WTC11 (cell line): ENCODE data around the gene GABRB1. TPM values are rescaled to one million over a fixed set of nuclear protein-coding genes. Genes with fewer than 3 reads are reported as not detected.

Experiments used
- ATAC-seq: fragments of 200-7000 bp; cut with Tn5 transposase; 2 replicates; pipeline ENCODE4 v1.10.0; 2021; ENCODE audit warnings: mild to moderate bottlenecking, moderate library complexity
- CTCF ChIA-PET: fragments of 300-600 bp; sonication (Branson Sonifier 250); formaldehyde crosslinking; loops from one replicate; lab custom pipeline; 2021; ENCODE audit warnings: antibody characterized with exemption; lab: Charles Lee
- POLR2A ChIA-PET: fragments of 350-600 bp; sonication (Branson Sonifier 250); formaldehyde crosslinking; loops from one replicate; lab custom pipeline; 2021; ENCODE audit warnings: antibody characterized with exemption; lab: Charles Lee
- DNase-seq: peaks from one replicate; pipeline ENCODE4 v3.0.0; 2021; ENCODE audit warnings: low spot score
- H3K27ac Mint-ChIP-seq: 2 replicates; pipeline ENCODE4 v1.8.0; 2021; ENCODE audit warnings: mixed read lengths
- H3K27me3 Mint-ChIP-seq: 2 replicates; pipeline ENCODE4 v1.8.0; 2021; ENCODE audit warnings: low read depth, mild to moderate bottlenecking, moderate library complexity, mixed read lengths
- H3K36me3 Mint-ChIP-seq: 2 replicates; pipeline ENCODE4 v1.8.0; 2021; ENCODE audit warnings: mixed read lengths
- H3K4me1 Mint-ChIP-seq: 2 replicates; pipeline ENCODE4 v1.8.0; 2022; ENCODE audit warnings: mixed read lengths
- H3K4me3 Mint-ChIP-seq: 2 replicates; pipeline ENCODE4 v1.8.0; 2021; ENCODE audit warnings: mild to moderate bottlenecking, moderate library complexity, mixed read lengths
- H3K9me3 Mint-ChIP-seq: 2 replicates; pipeline ENCODE4 v1.8.0; 2021; ENCODE audit warnings: mixed read lengths
- ATF3 ChIP-seq: sonication (generic); formaldehyde crosslinking; conservative IDR thresholded peaks from 2 replicates; pipeline ENCODE4 v1.8.1; 2022; ENCODE audit warnings: mild to moderate bottlenecking, missing genetic modification reagents
- CREB1 ChIP-seq: sonication (generic); formaldehyde crosslinking; IDR thresholded peaks from 2 replicates; pipeline ENCODE4 v1.8.0; 2023; ENCODE audit warnings: mild to moderate bottlenecking, missing genetic modification reagents
- FOXK1 ChIP-seq: sonication (generic); formaldehyde crosslinking; IDR thresholded peaks from 2 replicates; pipeline ENCODE4 v1.8.0; 2022; ENCODE audit warnings: mild to moderate bottlenecking, moderate library complexity, missing genetic modification reagents
- FOXP1 ChIP-seq: sonication (generic); formaldehyde crosslinking; IDR thresholded peaks from 2 replicates; pipeline ENCODE4 v1.8.0; 2022; ENCODE audit warnings: missing genetic modification reagents, mild to moderate bottlenecking, moderate library complexity, borderline replicate concordance
- GABPB1 ChIP-seq: sonication (generic); formaldehyde crosslinking; IDR thresholded peaks from 2 replicates; pipeline ENCODE4 v1.8.1; 2023; ENCODE audit warnings: mild to moderate bottlenecking, missing genetic modification reagents
- HMGXB4 ChIP-seq: sonication (generic); formaldehyde crosslinking; IDR thresholded peaks from 2 replicates; pipeline ENCODE4 v1.8.1; 2023; ENCODE audit warnings: mild to moderate bottlenecking, moderate library complexity, missing genetic modification reagents
- JAZF1 ChIP-seq: fragments of 250-450 bp; sonication (Bioruptor Pico); IDR thresholded peaks from 2 replicates; pipeline ENCODE4 v1.9.0; 2021; ENCODE audit warnings: moderate library complexity, mild to moderate bottlenecking, inconsistent platforms
- MXD4 ChIP-seq: fragments of 250-450 bp; sonication (Bioruptor Pico); IDR thresholded peaks from 2 replicates; pipeline ENCODE4 v1.8.0; 2021; ENCODE audit warnings: mild to moderate bottlenecking, moderate library complexity, borderline replicate concordance
- MYBL2 ChIP-seq: sonication (generic); formaldehyde crosslinking; IDR thresholded peaks from 2 replicates; pipeline ENCODE4 v1.8.1; 2023; ENCODE audit warnings: mild to moderate bottlenecking, moderate library complexity, missing genetic modification reagents
- NR1H2 ChIP-seq: sonication (generic); formaldehyde crosslinking; IDR thresholded peaks from 2 replicates; pipeline ENCODE4 v1.9.0; 2021; ENCODE audit warnings: mild to moderate bottlenecking, moderate library complexity, missing genetic modification reagents
- OVOL2 ChIP-seq: fragments of 250-450 bp; sonication (Bioruptor Pico); IDR thresholded peaks from 2 replicates; pipeline ENCODE4 v1.9.0; 2021; ENCODE audit warnings: mild to moderate bottlenecking, borderline replicate concordance
- SOX15 ChIP-seq: fragments of 250-450 bp; sonication (Bioruptor Pico); IDR thresholded peaks from 2 replicates; pipeline ENCODE4 v1.9.0; 2021; ENCODE audit warnings: mild to moderate bottlenecking
- SP1 ChIP-seq: sonication (generic); formaldehyde crosslinking; conservative IDR thresholded peaks from 2 replicates; pipeline ENCODE4 v1.8.1; 2022; ENCODE audit warnings: missing genetic modification reagents
- USF1 ChIP-seq: sonication (generic); formaldehyde crosslinking; IDR thresholded peaks from 2 replicates; pipeline ENCODE4 v1.8.0; 2022; ENCODE audit warnings: mild to moderate bottlenecking, missing genetic modification reagents
- ZBTB43 ChIP-seq: sonication (generic); formaldehyde crosslinking; IDR thresholded peaks from 2 replicates; pipeline ENCODE4 v1.8.1; 2023; ENCODE audit warnings: mild to moderate bottlenecking, missing genetic modification reagents
- ZNF121 ChIP-seq: sonication (generic); formaldehyde crosslinking; IDR thresholded peaks from 2 replicates; pipeline ENCODE4 v1.8.0; 2023; ENCODE audit warnings: missing genetic modification reagents
- ZNF138 ChIP-seq: sonication (generic); formaldehyde crosslinking; conservative IDR thresholded peaks from 2 replicates; pipeline ENCODE4 v1.8.1; 2022; ENCODE audit warnings: mild to moderate bottlenecking, moderate library complexity, missing genetic modification reagents
- ZNF219 ChIP-seq: sonication (generic); formaldehyde crosslinking; IDR thresholded peaks from 2 replicates; pipeline ENCODE4 v1.8.0; 2023; ENCODE audit warnings: missing genetic modification reagents, mild to moderate bottlenecking, borderline replicate concordance
- ZNF232 ChIP-seq: sonication (generic); formaldehyde crosslinking; IDR thresholded peaks from 2 replicates; pipeline ENCODE4 v1.8.0; 2022; ENCODE audit warnings: mild to moderate bottlenecking, missing genetic modification reagents
- ZNF263 ChIP-seq: sonication (generic); formaldehyde crosslinking; IDR thresholded peaks from 2 replicates; pipeline ENCODE4 v1.8.1; 2022; ENCODE audit warnings: low read depth, mild to moderate bottlenecking, moderate library complexity, missing genetic modification reagents
- ZNF317 ChIP-seq: sonication (generic); formaldehyde crosslinking; IDR thresholded peaks from 2 replicates; pipeline ENCODE4 v1.8.1; 2023; ENCODE audit warnings: low read depth, mild to moderate bottlenecking, moderate library complexity, missing genetic modification reagents, borderline replicate concordance
- ZNF671 ChIP-seq: fragments of 250-450 bp; sonication (Bioruptor Pico); IDR thresholded peaks from 2 replicates; pipeline ENCODE4 v1.8.0; 2021; ENCODE audit warnings: mild to moderate bottlenecking
- total RNA-seq: library from RNA; stranded (reverse); gene quantifications from 3 replicates; pipeline ENCODE4 v1.2.3, GENCODE V29; 2021
- TF ChIP-seq, protein P1 (sequence below): sonication (generic); formaldehyde crosslinking; IDR thresholded peaks from 2 replicates; pipeline ENCODE4 v1.8.1; 2023; ENCODE audit warnings: mild to moderate bottlenecking, missing genetic modification reagents, moderate library complexity
- TF ChIP-seq, protein P2 (sequence below): sonication (generic); formaldehyde crosslinking; IDR thresholded peaks from 2 replicates; pipeline ENCODE4 v1.8.0; 2022; ENCODE audit warnings: mild to moderate bottlenecking, missing genetic modification reagents
- TF ChIP-seq, protein P3 (sequence below): fragments of 250-450 bp; sonication (Bioruptor Pico); IDR thresholded peaks from 2 replicates; pipeline ENCODE4 v1.8.0; 2021; ENCODE audit warnings: mild to moderate bottlenecking
- TF ChIP-seq, protein P4 (sequence below): fragments of 250-450 bp; sonication (Bioruptor Pico); IDR thresholded peaks from 2 replicates; pipeline ENCODE4 v1.9.0; 2021; ENCODE audit warnings: moderate library complexity, mild to moderate bottlenecking, inconsistent platforms, borderline replicate concordance

Gene GABRB1
- total RNA-seq, 1 experiment from 2014 or later, result 0.66 TPM

DNA sequence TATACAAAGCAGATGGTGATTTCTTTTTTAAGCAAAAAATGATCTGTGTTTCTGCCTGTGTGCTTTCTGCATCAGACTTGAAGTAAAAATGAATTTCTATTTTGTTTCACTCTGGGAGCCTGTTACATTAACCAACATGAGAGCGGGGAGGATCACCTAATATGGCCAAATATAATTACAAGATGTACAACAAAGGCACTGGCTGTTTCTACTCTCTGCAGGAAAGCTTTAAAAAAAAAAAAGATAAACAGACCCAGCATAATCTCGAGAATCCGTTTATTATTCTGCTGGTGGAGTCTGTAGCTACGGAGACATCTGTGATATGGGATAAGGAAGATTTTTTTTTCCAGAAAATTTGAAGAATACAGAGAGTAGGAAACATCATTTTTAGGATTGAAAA, 328.5 kb downstream of the GABRB1 start:
- Mint-ChIP-seq H3K4me1 (no peaks in the 10 kb centered on the region), H3K4me3 (no peak overlapping the region), H3K27ac (no peak overlapping the region), H3K36me3 (no peaks in the 10 kb centered on the region), H3K9me3 (no peaks in the 10 kb centered on the region), H3K27me3 (no peaks in the 10 kb centered on the region)
- DNase-seq, result no peak
- no peak for TF ChIP-seq SOX15 (CRISPR knock-in tag)
- TF ChIP-seq USF1, result no peak
- no peak for TF ChIP-seq ZNF263 (CRISPR knock-in tag)
- TF ChIP-seq, protein P1, sequence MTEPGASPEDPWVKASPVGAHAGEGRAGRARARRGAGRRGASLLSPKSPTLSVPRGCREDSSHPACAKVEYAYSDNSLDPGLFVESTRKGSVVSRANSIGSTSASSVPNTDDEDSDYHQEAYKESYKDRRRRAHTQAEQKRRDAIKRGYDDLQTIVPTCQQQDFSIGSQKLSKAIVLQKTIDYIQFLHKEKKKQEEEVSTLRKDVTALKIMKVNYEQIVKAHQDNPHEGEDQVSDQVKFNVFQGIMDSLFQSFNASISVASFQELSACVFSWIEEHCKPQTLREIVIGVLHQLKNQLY (CRISPR knock-in tag), result no peak
- TF ChIP-seq ZNF121 (CRISPR knock-in tag), result no peak
- TF ChIP-seq, protein P2, sequence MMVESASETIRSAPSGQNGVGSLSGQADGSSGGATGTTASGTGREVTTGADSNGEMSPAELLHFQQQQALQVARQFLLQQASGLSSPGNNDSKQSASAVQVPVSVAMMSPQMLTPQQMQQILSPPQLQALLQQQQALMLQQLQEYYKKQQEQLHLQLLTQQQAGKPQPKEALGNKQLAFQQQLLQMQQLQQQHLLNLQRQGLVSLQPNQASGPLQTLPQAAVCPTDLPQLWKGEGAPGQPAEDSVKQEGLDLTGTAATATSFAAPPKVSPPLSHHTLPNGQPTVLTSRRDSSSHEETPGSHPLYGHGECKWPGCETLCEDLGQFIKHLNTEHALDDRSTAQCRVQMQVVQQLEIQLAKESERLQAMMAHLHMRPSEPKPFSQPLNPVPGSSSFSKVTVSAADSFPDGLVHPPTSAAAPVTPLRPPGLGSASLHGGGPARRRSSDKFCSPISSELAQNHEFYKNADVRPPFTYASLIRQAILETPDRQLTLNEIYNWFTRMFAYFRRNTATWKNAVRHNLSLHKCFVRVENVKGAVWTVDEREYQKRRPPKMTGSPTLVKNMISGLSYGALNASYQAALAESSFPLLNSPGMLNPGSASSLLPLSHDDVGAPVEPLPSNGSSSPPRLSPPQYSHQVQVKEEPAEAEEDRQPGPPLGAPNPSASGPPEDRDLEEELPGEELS (CRISPR knock-in tag), result no peak
- POLR2A ChIA-PET, result no interaction called here
- no peak for ATAC-seq
- CTCF ChIA-PET, result no interaction called here

GRCh38 chr4:47367761-47368160, 336.4 kb downstream of the GABRB1 start:
- no peak for TF ChIP-seq FOXK1 (CRISPR knock-in tag)
- no peak for TF ChIP-seq GABPB1
- TF ChIP-seq FOXP1 (CRISPR knock-in tag), result no peak
- no peaks in the 10 kb centered on the region for H3K27me3 Mint-ChIP-seq
- ATAC-seq (no peak), DNase-seq (no peak)
- no peak overlapping the region for H3K27ac Mint-ChIP-seq
- peaks cover 12% of the 10 kb centered on the region for H3K9me3 Mint-ChIP-seq
- no peaks in the 10 kb centered on the region for H3K4me1 Mint-ChIP-seq
- H3K36me3 Mint-ChIP-seq, result no peaks in the 10 kb centered on the region
- no peak overlapping the region for H3K4me3 Mint-ChIP-seq
- CTCF ChIA-PET, result interaction anchor here (2.4 kb wide), 1 partner anchor 245 kb away, joined by 6 read pairs; no protein-coding TSS in a partner anchor
- POLR2A ChIA-PET, result no interaction called here

GRCh38 chr4:47368211-47368610, 336.8 kb downstream of the GABRB1 start:
- no peak for ATAC-seq
- CTCF ChIA-PET, result interaction anchor here (2.4 kb wide), 1 partner anchor 246 kb away, joined by 6 read pairs; no protein-coding TSS in a partner anchor
- Mint-ChIP-seq H3K9me3 (peaks cover 12% of the 10 kb centered on the region), H3K36me3 (no peaks in the 10 kb centered on the region), H3K27ac (no peak overlapping the region), H3K27me3 (no peaks in the 10 kb centered on the region), H3K4me3 (no peak overlapping the region), H3K4me1 (no peaks in the 10 kb centered on the region)
- no peak for DNase-seq
- POLR2A ChIA-PET, result no interaction called here
- TF ChIP-seq ZNF317 (CRISPR knock-in tag) (no peak), ZNF232 (CRISPR knock-in tag) (no peak), SP1 (CRISPR knock-in tag) (no peak), CREB1 (CRISPR knock-in tag) (no peak), ZBTB43 (CRISPR knock-in tag) (no peak), ZNF138 (CRISPR knock-in tag) (no peak), OVOL2 (CRISPR knock-in tag) (no peak), ZNF219 (CRISPR knock-in tag) (no peak), ZNF671 (CRISPR knock-in tag) (no peak), MXD4 (CRISPR knock-in tag) (no peak), ATF3 (no peak), MYBL2 (CRISPR knock-in tag) (no peak), JAZF1 (CRISPR knock-in tag) (no peak), NR1H2 (CRISPR knock-in tag) (no peak), HMGXB4 (CRISPR knock-in tag) (no peak)
- TF ChIP-seq, protein P3, sequence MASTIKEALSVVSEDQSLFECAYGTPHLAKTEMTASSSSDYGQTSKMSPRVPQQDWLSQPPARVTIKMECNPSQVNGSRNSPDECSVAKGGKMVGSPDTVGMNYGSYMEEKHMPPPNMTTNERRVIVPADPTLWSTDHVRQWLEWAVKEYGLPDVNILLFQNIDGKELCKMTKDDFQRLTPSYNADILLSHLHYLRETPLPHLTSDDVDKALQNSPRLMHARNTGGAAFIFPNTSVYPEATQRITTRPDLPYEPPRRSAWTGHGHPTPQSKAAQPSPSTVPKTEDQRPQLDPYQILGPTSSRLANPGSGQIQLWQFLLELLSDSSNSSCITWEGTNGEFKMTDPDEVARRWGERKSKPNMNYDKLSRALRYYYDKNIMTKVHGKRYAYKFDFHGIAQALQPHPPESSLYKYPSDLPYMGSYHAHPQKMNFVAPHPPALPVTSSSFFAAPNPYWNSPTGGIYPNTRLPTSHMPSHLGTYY (CRISPR knock-in tag), result no peak
- TF ChIP-seq, protein P4, sequence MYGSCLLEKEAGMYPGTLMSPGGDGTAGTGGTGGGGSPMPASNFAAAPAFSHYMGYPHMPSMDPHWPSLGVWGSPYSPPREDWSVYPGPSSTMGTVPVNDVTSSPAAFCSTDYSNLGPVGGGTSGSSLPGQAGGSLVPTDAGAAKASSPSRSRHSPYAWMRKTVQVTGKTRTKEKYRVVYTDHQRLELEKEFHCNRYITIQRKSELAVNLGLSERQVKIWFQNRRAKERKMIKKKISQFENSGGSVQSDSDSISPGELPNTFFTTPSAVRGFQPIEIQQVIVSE (CRISPR knock-in tag), result no peak
